SK-N-MC (cell line): Measurements from ENCODE around the gene HRCT1.
A peak's percentile ranks its signal among the peaks of the same experiment; 100 is the strongest.

Source experiments
- DNase-seq: peaks from one replicate; pipeline ENCODE4 v3.0.0-alpha.2; 2011; ENCODE audit warnings: low read depth, low spot score
- H3K27ac ChIP-seq: fragments of 200-600 bp; sonication (generic); 2 replicates; pipeline ENCODE4 v1.5.1; 2016; ENCODE audit warnings: mixed run types
- H3K36me3 ChIP-seq: fragments of 200-600 bp; sonication (generic); 2 replicates; pipeline ENCODE4 v1.6.1; 2017; ENCODE audit warnings: antibody characterized with exemption, low read length, mixed read lengths; ENCODE audit not compliant: insufficient read depth
- H3K4me3 ChIP-seq: fragments of 200-600 bp; sonication (generic); 2 replicates; pipeline ENCODE4 v1.5.1; 2016
- H3K9ac ChIP-seq: fragments of 200-600 bp; sonication (generic); 2 replicates; pipeline ENCODE4 v1.8.0; 2017; ENCODE audit warnings: mixed run types, mixed read lengths; ENCODE audit not compliant: insufficient read length
- H3K9me3 ChIP-seq: fragments of 200-600 bp; sonication (generic); 2 replicates; pipeline ENCODE4 v1.6.1; 2017; ENCODE audit warnings: low read depth, mild to moderate bottlenecking, antibody characterized with exemption, low read length, moderate library complexity, mixed read lengths
- EZH2 ChIP-seq: fragments of 200-600 bp; sonication (generic); IDR thresholded peaks from one replicate; pipeline ENCODE4 v1.6.1; 2017; ENCODE audit warnings: antibody characterized with exemption
- FOXP2 ChIP-seq: optimal IDR thresholded peaks from 2 replicates; pipeline ENCODE3; 2011; ENCODE audit warnings: mild to moderate bottlenecking, moderate library complexity; ENCODE audit not compliant: insufficient read depth; ENCODE audit errors: extremely low read length, control extremely low read depth
- POLR2AphosphoS5 ChIP-seq: IDR thresholded peaks from 2 replicates; pipeline ENCODE4 v1.6.1; 2012; ENCODE audit warnings: mild to moderate bottlenecking, low read depth, low read length, borderline replicate concordance

The HRCT1 gene

GRCh38 chr9:35939679-35940250, 33.8 kb downstream of the HRCT1 start:
- H3K9ac ChIP-seq, result no peak overlapping the region
- H3K36me3 ChIP-seq, result no peaks in the 10 kb centered on the region
- no peak for TF ChIP-seq POLR2AphosphoS5
- TF ChIP-seq FOXP2, result no peak
- TF ChIP-seq EZH2, result no peak
- H3K27ac ChIP-seq, result no peak overlapping the region
- DNase-seq, result no peak
- H3K9me3 ChIP-seq, result no peaks in the 10 kb centered on the region
- no peak overlapping the region for H3K4me3 ChIP-seq

- Histone ChIP-seq H3K36me3 (no peaks in the 10 kb centered on the region), H3K9me3 (no peaks in the 10 kb centered on the region), H3K27ac (no peak overlapping the region), H3K4me3 (no peak overlapping the region), H3K9ac (no peak overlapping the region)
- TF ChIP-seq POLR2AphosphoS5 (no peak), FOXP2 (no peak)
- no peak for DNase-seq
Observed at GRCh38 chr9:35940458-35941407, 34.7 kb downstream of the HRCT1 start.

GRCh38 chr9:35942286-35942685, 36.3 kb downstream of the HRCT1 start:
- Histone ChIP-seq H3K36me3 (no peaks in the 10 kb centered on the region), H3K9ac (no peak overlapping the region), H3K27ac (no peak overlapping the region), H3K9me3 (no peaks in the 10 kb centered on the region), H3K4me3 (no peak overlapping the region)
- TF ChIP-seq EZH2 (no peak), POLR2AphosphoS5 (no peak), FOXP2 (no peak)
- no peak for DNase-seq

DNA sequence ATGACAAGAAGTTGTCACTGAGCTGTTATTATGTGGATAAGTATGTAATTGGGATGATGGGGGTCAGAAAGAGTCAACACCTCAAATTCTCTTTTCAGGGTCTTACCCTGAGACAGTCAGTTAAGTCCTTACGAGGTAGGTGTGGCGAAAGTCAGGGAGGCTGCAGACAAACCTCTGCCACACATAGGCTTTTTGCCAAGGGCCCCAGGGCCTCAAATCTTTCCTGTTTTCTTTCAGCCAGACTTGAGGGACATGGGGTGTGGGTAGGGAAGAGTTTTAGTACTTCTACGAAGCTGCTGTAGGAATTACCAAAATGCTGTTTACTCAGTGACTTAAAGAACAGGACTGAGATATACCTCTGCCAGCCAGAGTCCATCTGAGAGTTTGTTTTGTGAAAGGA, 38.2 kb downstream of the HRCT1 start:
- no peak for DNase-seq
- H3K9me3 ChIP-seq, result no peaks in the 10 kb centered on the region

GRCh38 chr9:35944841-35945240, 38.8 kb downstream of the HRCT1 start:
- Histone ChIP-seq H3K36me3 (no peaks in the 10 kb centered on the region), H3K9me3 (no peaks in the 10 kb centered on the region), H3K27ac (no peak overlapping the region), H3K9ac (no peak overlapping the region), H3K4me3 (no peak overlapping the region)
- no peak for DNase-seq
- TF ChIP-seq FOXP2 (no peak), EZH2 (no peak), POLR2AphosphoS5 (no peak)

More for the DNA sequence above, 38.2 kb downstream of the HRCT1 start:
- Histone ChIP-seq H3K36me3 (no peaks in the 10 kb centered on the region), H3K4me3 (no peak overlapping the region), H3K9ac (no peak overlapping the region), H3K27ac (no peak overlapping the region)
- TF ChIP-seq EZH2, result no peak
- no peak for TF ChIP-seq POLR2AphosphoS5

DNA sequence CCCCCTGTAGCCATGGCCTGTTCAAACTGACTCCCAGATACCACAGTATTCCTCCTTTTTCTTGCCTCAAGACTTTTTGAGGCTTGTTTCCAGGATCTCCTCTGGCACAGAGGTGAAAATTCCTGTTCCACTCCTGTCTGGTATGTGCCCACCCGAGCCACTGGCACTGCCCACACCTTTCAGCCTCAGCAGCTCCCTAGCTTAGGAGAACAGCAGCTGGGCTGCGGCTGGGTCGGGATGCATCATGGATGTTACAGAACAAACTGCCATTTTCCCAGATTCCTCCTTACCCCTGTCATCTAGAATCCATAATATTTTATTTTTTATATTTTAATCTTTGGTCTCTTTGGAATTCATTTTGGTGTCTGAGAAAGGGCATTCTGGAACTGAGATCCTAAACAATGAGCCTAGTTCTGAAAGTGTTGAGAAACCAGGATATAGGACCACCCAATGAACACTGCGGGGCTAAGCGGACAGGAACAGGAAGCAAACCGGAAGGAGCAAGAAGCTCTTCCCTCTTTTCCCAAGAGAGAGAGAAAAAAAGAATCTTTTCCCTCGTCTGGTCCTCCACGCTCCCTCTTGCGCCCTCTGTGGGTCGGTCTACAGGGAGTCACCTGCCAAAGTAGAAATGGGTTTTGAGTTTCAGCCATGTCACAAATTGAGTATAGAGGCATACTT, 39.5 kb downstream of the HRCT1 start:
- no peak overlapping the region for H3K27ac ChIP-seq
- no peaks in the 10 kb centered on the region for H3K9me3 ChIP-seq
- TF ChIP-seq FOXP2, result no peak
- TF ChIP-seq POLR2AphosphoS5, result peak; percentile 64
- no peak for TF ChIP-seq EZH2
- no peaks in the 10 kb centered on the region for H3K36me3 ChIP-seq
- H3K4me3 ChIP-seq, result peak overlapping the region; percentile 52
- H3K9ac ChIP-seq, result no peak overlapping the region
- peak; percentile 71 for DNase-seq

DNA sequence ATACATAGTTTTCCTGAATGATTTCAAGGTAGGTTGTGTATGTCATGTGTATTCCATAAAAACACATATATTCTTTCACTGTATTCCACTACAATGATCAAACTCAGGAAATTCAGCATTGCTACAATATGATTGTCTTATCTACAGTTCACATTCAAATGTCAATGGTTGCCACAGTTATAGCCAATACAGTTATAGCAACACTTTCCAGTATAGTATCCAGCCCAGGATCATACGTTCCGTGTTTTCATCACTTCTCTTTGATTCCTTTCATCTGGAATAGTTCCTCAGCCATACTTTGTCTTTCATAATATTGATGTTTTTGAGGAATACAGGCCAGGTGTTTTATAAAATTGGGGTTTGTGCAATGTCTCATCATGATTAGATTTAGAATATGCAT, 42.4 kb downstream of the HRCT1 start:
- H3K9ac ChIP-seq, result no peak overlapping the region
- TF ChIP-seq POLR2AphosphoS5 (no peak), EZH2 (no peak), FOXP2 (no peak)
- no peak overlapping the region for H3K27ac ChIP-seq
- H3K9me3 ChIP-seq, result no peaks in the 10 kb centered on the region
- H3K36me3 ChIP-seq, result no peaks in the 10 kb centered on the region
- no peak overlapping the region for H3K4me3 ChIP-seq
- DNase-seq, result no peak

GRCh38 chr9:35948901-35949318, 42.9 kb downstream of the HRCT1 start:
- no peaks in the 10 kb centered on the region for H3K9me3 ChIP-seq
- TF ChIP-seq EZH2 (no peak), POLR2AphosphoS5 (no peak), FOXP2 (no peak)
- H3K27ac ChIP-seq, result no peak overlapping the region
- no peak overlapping the region for H3K4me3 ChIP-seq
- no peaks in the 10 kb centered on the region for H3K36me3 ChIP-seq
- DNase-seq, result no peak
- H3K9ac ChIP-seq, result no peak overlapping the region
